GM18907 (cell line): Measurements from ENCODE around the gene CCDC17.
A peak's percentile ranks its signal among the peaks of the same experiment; 100 is the strongest.

Experiments
- ATAC-seq: cut with Tn5 transposase; IDR thresholded peaks from one replicate; pipeline ENCODE4 v1.9.1; 2021; ENCODE audit warnings: mild to moderate bottlenecking, moderate library complexity; ENCODE audit not compliant: unreplicated experiment

The CCDC17 gene

DNA sequence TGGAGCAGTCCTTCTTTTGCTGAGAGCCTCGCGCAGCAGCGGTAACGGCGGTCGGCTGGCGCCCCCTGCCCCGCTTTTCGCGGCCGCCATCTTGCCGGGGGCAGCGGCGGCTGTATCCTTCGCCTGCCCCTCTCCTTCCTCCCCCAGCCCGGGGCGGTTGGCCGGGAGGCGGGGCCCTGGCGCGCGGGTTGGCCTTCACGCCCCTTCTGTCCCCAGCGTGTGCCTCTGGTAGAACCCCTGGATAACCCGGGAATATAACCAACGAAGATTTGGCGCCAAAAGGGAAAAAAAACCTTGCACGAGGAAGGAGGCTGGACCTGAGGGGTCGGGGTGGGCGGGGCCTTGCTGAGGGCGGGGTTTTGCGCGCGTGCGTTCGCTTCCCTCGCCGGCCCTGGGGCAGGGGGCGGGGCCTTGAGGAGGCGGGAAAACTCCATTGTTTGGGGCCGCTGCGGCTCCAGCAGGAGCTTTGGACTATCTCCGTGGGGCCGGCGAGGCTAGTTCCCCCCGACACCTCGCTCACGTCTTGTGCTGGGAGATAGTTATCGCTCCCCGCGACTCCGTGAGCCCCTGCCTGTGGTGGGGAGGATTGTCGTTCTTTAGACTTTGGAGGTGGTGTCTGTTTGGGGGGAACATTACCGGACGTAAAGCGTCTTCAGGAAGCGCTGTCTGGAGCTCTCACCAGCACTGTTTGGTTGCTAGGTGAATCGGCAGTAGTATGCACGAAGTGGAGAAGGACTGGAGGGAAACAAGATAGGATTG is 39.3 kb downstream of the CCDC17 start:
- ATAC-seq: peak; percentile 41

DNA sequence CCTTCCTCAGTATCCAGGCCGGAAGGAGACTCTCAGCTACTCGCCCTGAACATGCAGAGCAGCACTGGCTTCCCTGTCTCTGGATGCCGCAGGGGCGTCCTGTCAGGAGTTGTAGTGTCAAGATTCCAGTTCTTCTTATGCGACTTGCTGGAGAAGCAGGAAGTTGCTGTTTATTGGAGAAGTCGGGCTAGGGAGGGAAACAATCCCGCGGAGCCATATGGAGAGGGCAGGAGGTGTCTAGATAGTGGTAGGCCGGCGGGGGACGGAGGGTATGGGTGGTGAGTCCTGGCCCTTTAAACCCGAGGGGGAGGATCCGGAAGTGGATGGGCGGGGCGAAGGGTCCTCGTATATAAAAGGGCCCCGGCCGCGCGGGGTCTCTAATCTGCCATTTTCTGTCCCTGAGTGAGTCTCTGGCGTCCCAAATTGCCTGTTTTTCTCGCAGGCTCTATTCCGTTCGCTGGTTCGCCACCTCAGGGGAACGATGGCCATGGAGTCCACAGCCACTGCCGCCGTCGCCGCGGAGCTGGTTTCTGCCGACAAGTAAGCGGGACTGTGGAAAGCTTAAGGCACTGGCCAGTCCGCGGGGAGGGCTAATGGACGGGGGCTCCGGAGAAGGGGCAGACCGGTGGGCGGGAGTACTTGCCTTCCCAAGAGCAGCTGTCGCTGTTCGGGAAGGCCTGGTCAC is 40.0 kb downstream of the CCDC17 start, which contains the start of gene NASP:
Gene NASP, plus strand, starts transcription at position 376 of the 685 bp plus-strand sequence. Its CDS starts 106 bp downstream, at position 482.
- ATAC-seq: peak; percentile 59

GRCh38 chr1:45583264-45583665 is 40.6 kb downstream of the CCDC17 start:
- ATAC-seq: peak; percentile 76

- ATAC-seq: no peak
Observed at GRCh38 chr1:45574105-45574626, 49.7 kb downstream of the CCDC17 start.

- no peak for ATAC-seq
Observed at GRCh38 chr1:45573231-45573804, 50.5 kb downstream of the CCDC17 start.

GRCh38 chr1:45570631-45571030 is 53.2 kb downstream of the CCDC17 start:
- ATAC-seq: no peak
